Sigmoid colon (tissue), 7 donors: ENCODE results near the gene PTPDC1. TPM values are rescaled to one million over a fixed set of nuclear protein-coding genes. Genes with fewer than 3 reads are reported as not detected.

Source experiments
- DNase-seq: peaks from one replicate; pipeline ENCODE4 v3.0.0-alpha.2; 2019
- H3K27ac ChIP-seq, 4 donors: fragments of 200-600 bp; sonication (generic); one replicate each; pipeline ENCODE4 v1.5.1; 2016 to 2019; ENCODE audit warnings: mild to moderate bottlenecking in 1 of 4
- H3K27me3 ChIP-seq, 3 donors: fragments of 200-600 bp; sonication (generic); one replicate each; pipeline ENCODE4 v1.5.1; 2019; ENCODE audit warnings: mild to moderate bottlenecking in 1 of 3
- H3K36me3 ChIP-seq, 4 donors: fragments of 200-600 bp; sonication (generic); one replicate each; pipeline ENCODE4 v1.5.1; 2016 to 2019
- H3K4me1 ChIP-seq, 4 donors: fragments of 200-600 bp; sonication (generic); one replicate each; pipeline ENCODE4 v1.5.1; 2017 to 2019
- H3K4me3 ChIP-seq, 4 donors: fragments of 200-600 bp; sonication (generic); one replicate each; pipeline ENCODE4 v1.5.1; 2017 to 2019; ENCODE audit warnings: mild to moderate bottlenecking in 2 of 4, moderate library complexity in 1 of 4
- H3K9me3 ChIP-seq, 4 donors: fragments of 200-600 bp in 3 of 4; sonication (generic) in 3 of 4; one replicate each; pipeline versions ENCODE4 v1.5.1 to v1.6.1; 2013 to 2019
- EP300 ChIP-seq, 4 donors: sonication (generic); formaldehyde crosslinking; IDR thresholded peaks; one replicate each; pipeline ENCODE4 v1.6.1; 2017; ENCODE audit warnings: antibody characterized with exemption in 4 of 4
- POLR2A ChIP-seq, 2 donors: fragments of 450-650 bp; IDR thresholded peaks; one replicate each; pipeline ENCODE4 v1.6.1; 2016; ENCODE audit warnings: antibody characterized with exemption in 2 of 2, mild to moderate bottlenecking in 2 of 2, moderate library complexity in 2 of 2
- POLR2AphosphoS5 ChIP-seq, 4 donors: sonication (generic); formaldehyde crosslinking; IDR thresholded peaks; one replicate each; pipeline ENCODE4 v1.6.1; 2017; ENCODE audit warnings: antibody characterized with exemption in 4 of 4
- WGBS, 2 donors: extraction: QIAGEN DNeasy Blood & Tissue Kit; methylation state at CpG; one replicate each; pipeline ENCODE4 v1.1.7; 2013; 5-methylcytosine and 5-hydroxymethylcytosine counted together
- intact Hi-C: fragments of 100-400 bp; cut with DNase I; formaldehyde crosslinking; loops from one replicate; pipeline ENCODE4 v1.15.1; 2023
- polyA plus RNA-seq, 3 donors: library from polyadenylated mRNA; stranded (reverse); fragments of 200-250 nt; gene quantifications; one replicate each; pipeline ENCODE4 v1.2.3, GENCODE V29; 2013
- total RNA-seq, 4 donors: library from RNA; depleted of rRNA; stranded (reverse); fragments of >200 nt; gene quantifications; one replicate each; pipeline ENCODE4 v1.1.0, GENCODE V29; 2016
- TF ChIP-seq, protein P1 (sequence below), 4 experiments: fragments of 450-650 bp in 3 of 4; fragments of 200-600 bp in 1 of 4; IDR thresholded peaks; one replicate each; pipeline ENCODE4 v1.5.1; 2016 to 2019; ENCODE audit warnings: antibody characterized with exemption in 4 of 4, mild to moderate bottlenecking in 3 of 4, moderate library complexity in 2 of 4
- donor health status: healthy with polysubstance abuse.
- donor health status: Bipolar disorder and iron deficiency.
- donor health status: healthy.

The PTPDC1 gene
- total and polyA plus RNA-seq, 7 donors, result 2.1 to 16.3 (median 12.0) TPM

GRCh38 chr9:94081435-94081834 is 2.8 kb upstream of the PTPDC1 start:
- TF ChIP-seq POLR2AphosphoS5 (IDR thresholded peaks at IDR 0.05) (no peak), POLR2A (IDR thresholded peaks at IDR 0.05) (no peak), EP300 (IDR thresholded peaks at IDR 0.05) (no peak)
- TF ChIP-seq, protein P1, sequence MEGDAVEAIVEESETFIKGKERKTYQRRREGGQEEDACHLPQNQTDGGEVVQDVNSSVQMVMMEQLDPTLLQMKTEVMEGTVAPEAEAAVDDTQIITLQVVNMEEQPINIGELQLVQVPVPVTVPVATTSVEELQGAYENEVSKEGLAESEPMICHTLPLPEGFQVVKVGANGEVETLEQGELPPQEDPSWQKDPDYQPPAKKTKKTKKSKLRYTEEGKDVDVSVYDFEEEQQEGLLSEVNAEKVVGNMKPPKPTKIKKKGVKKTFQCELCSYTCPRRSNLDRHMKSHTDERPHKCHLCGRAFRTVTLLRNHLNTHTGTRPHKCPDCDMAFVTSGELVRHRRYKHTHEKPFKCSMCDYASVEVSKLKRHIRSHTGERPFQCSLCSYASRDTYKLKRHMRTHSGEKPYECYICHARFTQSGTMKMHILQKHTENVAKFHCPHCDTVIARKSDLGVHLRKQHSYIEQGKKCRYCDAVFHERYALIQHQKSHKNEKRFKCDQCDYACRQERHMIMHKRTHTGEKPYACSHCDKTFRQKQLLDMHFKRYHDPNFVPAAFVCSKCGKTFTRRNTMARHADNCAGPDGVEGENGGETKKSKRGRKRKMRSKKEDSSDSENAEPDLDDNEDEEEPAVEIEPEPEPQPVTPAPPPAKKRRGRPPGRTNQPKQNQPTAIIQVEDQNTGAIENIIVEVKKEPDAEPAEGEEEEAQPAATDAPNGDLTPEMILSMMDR (IDR thresholded peaks at IDR 0.05), result no peak
- 90 to 92% methylated on average over 4 of the region's 4 CpGs for WGBS, 2 donors
- Histone ChIP-seq H3K36me3 (peaks cover 0 to 3% (median 0%) of the 10 kb centered on the region in 4 donors), H3K4me1 (peaks cover 0 to 35% (median 13%) of the 10 kb centered on the region in 4 donors), H3K4me3 (no peak overlapping the region), H3K27me3 (no peaks in the 10 kb centered on the region), H3K9me3 (no peaks in the 10 kb centered on the region), H3K27ac (peak overlapping the region in 1 of 4 donors; percentile 4)
- intact Hi-C loops, result loop anchor here (10.0 kb wide), 1 partner anchor 53 kb away; no protein-coding TSS in a partner anchor
- no peak for DNase-seq

DNA sequence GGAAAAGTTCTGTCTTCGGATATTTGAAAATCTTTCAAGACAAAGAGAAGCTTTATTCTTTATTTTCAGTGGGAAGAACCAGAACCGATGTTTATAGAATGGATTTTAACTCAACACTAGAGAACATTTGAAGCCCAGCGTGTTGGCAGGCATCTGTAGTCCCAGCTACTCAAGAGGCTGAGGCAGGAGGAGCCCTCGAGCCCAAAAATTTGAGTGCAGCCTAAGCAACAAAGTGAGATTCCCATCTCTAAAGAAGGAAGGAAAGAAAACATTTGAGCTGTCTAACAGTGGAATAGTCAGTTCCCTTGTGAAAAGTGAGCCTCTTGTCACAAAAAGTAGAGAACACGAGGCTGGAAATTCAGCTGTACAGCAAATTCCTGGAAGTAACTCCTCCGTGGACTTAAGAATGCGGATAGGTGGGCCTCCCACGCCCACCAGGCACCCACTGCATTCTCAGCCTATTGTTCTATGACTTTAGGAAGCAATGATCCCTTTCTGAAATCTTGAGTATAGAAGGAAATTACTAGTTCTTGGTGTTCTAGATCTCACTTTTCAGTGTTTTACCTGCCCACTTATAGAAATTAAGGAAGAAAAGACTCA is 2.3 kb upstream of the PTPDC1 start:
- Histone ChIP-seq H3K27me3 (no peaks in the 10 kb centered on the region), H3K9me3 (no peaks in the 10 kb centered on the region), H3K4me3 (no peak overlapping the region), H3K4me1 (peaks cover 0 to 40% (median 15%) of the 10 kb centered on the region in 4 donors), H3K36me3 (peaks cover 0 to 3% (median 0%) of the 10 kb centered on the region in 4 donors), H3K27ac (peak overlapping the region in 3 of 4 donors; percentile 4 to 55 (median 42))
- 90% methylated on average over 8 of the region's 8 CpGs for WGBS, 2 donors
- DNase-seq, result no peak
- TF ChIP-seq, protein P1 (IDR thresholded peaks at IDR 0.05), result no peak
- no peak for TF ChIP-seq POLR2AphosphoS5 (IDR thresholded peaks at IDR 0.05)
- no peak for TF ChIP-seq EP300 (IDR thresholded peaks at IDR 0.05)
- TF ChIP-seq POLR2A (IDR thresholded peaks at IDR 0.05), result no peak
- intact Hi-C loops, result loop anchor here (10.0 kb wide), 1 partner anchor 53 kb away; no protein-coding TSS in a partner anchor

GRCh38 chr9:94082553-94082952 is 1.7 kb upstream of the PTPDC1 start:
- DNase-seq, result no peak
- H3K4me3 ChIP-seq, result no peak overlapping the region
- 89 to 90% methylated on average over 3 of the region's 3 CpGs for WGBS, 2 donors
- peak overlapping the region in 3 of 4 donors; percentile 30 to 55 (median 42) for H3K27ac ChIP-seq
- TF ChIP-seq, protein P1 (IDR thresholded peaks at IDR 0.05), result no peak
- TF ChIP-seq POLR2AphosphoS5 (IDR thresholded peaks at IDR 0.05), result no peak
- no peak for TF ChIP-seq POLR2A (IDR thresholded peaks at IDR 0.05)
- no peak for TF ChIP-seq EP300 (IDR thresholded peaks at IDR 0.05)
- peaks cover 0 to 40% (median 15%) of the 10 kb centered on the region in 4 donors for H3K4me1 ChIP-seq
- no peaks in the 10 kb centered on the region for H3K9me3 ChIP-seq
- intact Hi-C loops, result loop anchor here (10.0 kb wide), 1 partner anchor 52 kb away; no protein-coding TSS in a partner anchor
- H3K27me3 ChIP-seq, result no peaks in the 10 kb centered on the region
- peaks cover 0 to 3% (median 0%) of the 10 kb centered on the region in 4 donors for H3K36me3 ChIP-seq

- Histone ChIP-seq H3K36me3 (peaks cover 0 to 3% (median 0%) of the 10 kb centered on the region in 4 donors), H3K9me3 (no peaks in the 10 kb centered on the region), H3K27me3 (no peaks in the 10 kb centered on the region), H3K27ac (peak overlapping the region in 3 of 4 donors; percentile 30 to 55 (median 42)), H3K4me3 (peak overlapping the region in 1 of 4 donors; percentile 36), H3K4me1 (peaks cover 0 to 40% (median 15%) of the 10 kb centered on the region in 4 donors)
- TF ChIP-seq EP300 (IDR thresholded peaks at IDR 0.05), result no peak
- DNase-seq, result no peak
- WGBS, 2 donors, result 88 to 96% methylated on average over 1 of the region's 1 CpG
- intact Hi-C loops, result loop anchor here (10.0 kb wide), 1 partner anchor 52 kb away; no protein-coding TSS in a partner anchor
These were observed 1.3 kb upstream of the PTPDC1 start for GRCh38 chr9:94082956-94083355.

DNA sequence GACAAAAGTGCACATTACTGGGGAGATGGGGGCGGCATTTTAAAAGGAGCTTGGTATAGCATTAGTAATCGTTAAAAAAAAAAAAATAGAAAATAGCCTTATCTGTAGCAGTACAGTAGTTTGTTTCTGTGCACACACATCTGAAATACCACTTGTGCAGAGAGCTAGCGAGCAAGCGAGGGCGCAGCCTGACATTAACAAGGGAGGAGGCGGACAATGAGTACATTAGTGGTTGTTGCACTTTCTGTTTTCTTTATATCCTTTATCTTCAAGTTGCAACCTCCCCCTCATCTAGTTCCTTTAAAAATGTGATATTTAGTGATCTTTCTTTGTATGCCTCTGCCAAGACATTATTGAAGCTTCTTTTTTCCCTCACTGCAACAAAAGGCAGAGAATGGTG is 880 bp upstream of the PTPDC1 start:
- intact Hi-C loops, result loop anchor here (10.0 kb wide), 1 partner anchor 51 kb away; no protein-coding TSS in a partner anchor
- Histone ChIP-seq H3K36me3 (peaks cover 0 to 3% (median 0%) of the 10 kb centered on the region in 4 donors), H3K9me3 (no peaks in the 10 kb centered on the region), H3K27me3 (no peaks in the 10 kb centered on the region), H3K4me3 (peak overlapping the region in 3 of 4 donors; percentile 16 to 36 (median 20)), H3K27ac (peak overlapping the region in 3 of 4 donors; percentile 30 to 55 (median 42)), H3K4me1 (peaks cover 0 to 40% (median 15%) of the 10 kb centered on the region in 4 donors)
- WGBS, 2 donors, result 89 to 90% methylated on average over 6 of the region's 6 CpGs
- no peak for DNase-seq
- TF ChIP-seq, protein P1 (IDR thresholded peaks at IDR 0.05), result no peak
- TF ChIP-seq POLR2AphosphoS5 (IDR thresholded peaks at IDR 0.05), result peak in 2 of 4 donors; percentile 10 to 23
